Stomach (tissue), 9 donors: ENCODE data around the gene NOXA1. TPM values are rescaled to one million over a fixed set of nuclear protein-coding genes. Genes with fewer than 3 reads are reported as not detected.

Experiments used
- DNase-seq, 2 donors: peaks; one replicate each; pipeline versions ENCODE4 v3.0.0 to v3.0.0-alpha.2; 2013 to 2019
- H3K27ac ChIP-seq, 5 donors: fragments of 200-600 bp in 4 of 5; sonication (generic) in 4 of 5; one replicate each; pipeline ENCODE4 v1.5.1; 2013 to 2019; ENCODE audit warnings: mild to moderate bottlenecking in 1 of 5, moderate library complexity in 1 of 5
- H3K27me3 ChIP-seq, 3 donors: fragments of 200-600 bp; sonication (generic); one replicate each; pipeline ENCODE4 v1.5.1; 2017 to 2019; ENCODE audit warnings: mixed run types in 1 of 3
- H3K36me3 ChIP-seq, 4 donors: fragments of 200-600 bp; sonication (generic); 1 replicate in 3 of 4; 2 replicates in 1 of 4; pipeline ENCODE4 v1.5.1; 2016 to 2019
- H3K4me1 ChIP-seq, 4 donors: fragments of 200-600 bp; sonication (generic); one replicate each; pipeline ENCODE4 v1.5.1; 2016 to 2019
- H3K4me3 ChIP-seq, 4 donors: fragments of 200-600 bp; sonication (generic) in 3 of 4; one replicate each; pipeline ENCODE4 v1.5.1; 2016 to 2019; ENCODE audit warnings: mild to moderate bottlenecking in 1 of 4
- H3K9me3 ChIP-seq, 4 donors: fragments of 200-600 bp; sonication (generic); one replicate each; pipeline ENCODE4 v1.5.1; 2016 to 2019
- EP300 ChIP-seq: sonication (generic); formaldehyde crosslinking; IDR thresholded peaks from one replicate; pipeline ENCODE4 v1.6.1; 2017; ENCODE audit warnings: antibody characterized with exemption
- POLR2A ChIP-seq, 4 donors: fragments of 450-650 bp; IDR thresholded peaks; one replicate each; pipeline ENCODE4 v1.6.1; 2016; ENCODE audit warnings: antibody characterized with exemption in 4 of 4, control low read depth in 2 of 4, mild to moderate bottlenecking in 1 of 4, moderate library complexity in 1 of 4
- POLR2AphosphoS5 ChIP-seq, 3 donors: sonication (generic); formaldehyde crosslinking; IDR thresholded peaks; one replicate each; pipeline ENCODE4 v1.6.1; 2016; ENCODE audit warnings: antibody characterized with exemption in 3 of 3
- WGBS, 5 donors: extraction: QIAGEN DNeasy Blood & Tissue Kit in 3 of 5; methylation state at CpG; one replicate each; pipeline versions ENCODE4 v1.1.5 to v1.1.7; 2013 to 2018; 5-methylcytosine and 5-hydroxymethylcytosine counted together
- intact Hi-C: fragments of 100-400 bp; cut with DNase I; formaldehyde crosslinking; loops from one replicate; pipeline ENCODE4 v1.15.1; 2023; ENCODE audit warnings: low total_unique reads
- polyA plus RNA-seq, 3 donors: library from polyadenylated mRNA; stranded (reverse); fragments of 200-250 nt; gene quantifications; one replicate each; pipeline ENCODE4 v1.2.3, GENCODE V29; 2013
- total RNA-seq, 5 donors: library from RNA; depleted of rRNA; stranded (reverse); fragments of >200 nt; gene quantifications; one replicate each; pipeline versions ENCODE4 v1.1.0 to v1.2.3, GENCODE V29; 2014 to 2016
- TF ChIP-seq, protein P1 (sequence below), 7 experiments: fragments of 450-650 bp in 4 of 7; fragments of 200-600 bp in 3 of 7; sonication (generic) in 3 of 7; IDR thresholded peaks; one replicate each; pipeline ENCODE4 v1.5.1; 2016 to 2019; ENCODE audit warnings: antibody characterized with exemption in 7 of 7, control low read depth in 2 of 7, mild to moderate bottlenecking in 1 of 7
- donor health status: healthy with polysubstance abuse.
- donor health status: Bipolar disorder and iron deficiency.
- donor health status: healthy.

NOXA1 gene
- total and polyA plus RNA-seq, 8 donors: 3.5 to 43.2 (median 14.7) TPM

- peaks cover 33 to 62% (median 53%) of the 10 kb centered on the region in 4 donors for H3K4me1 ChIP-seq
- H3K27ac ChIP-seq: peak overlapping the region in 1 of 5 donors; percentile 5
- no peak for DNase-seq
- H3K9me3 ChIP-seq: peaks cover 0 to 4% (median 0%) of the 10 kb centered on the region in 4 donors
- H3K4me3 ChIP-seq: no peak overlapping the region
- 58 to 79% (median 72%) methylated on average over 6 to 22 of the region's 22 CpGs for WGBS, 5 donors
- no peaks in the 10 kb centered on the region for H3K36me3 ChIP-seq
- H3K27me3 ChIP-seq: peaks cover 0 to 62% (median 3%) of the 10 kb centered on the region in 3 donors
- no peak for TF ChIP-seq POLR2A (IDR thresholded peaks at IDR 0.05)
- TF ChIP-seq POLR2AphosphoS5 (IDR thresholded peaks at IDR 0.05): no peak
- TF ChIP-seq, protein P1, sequence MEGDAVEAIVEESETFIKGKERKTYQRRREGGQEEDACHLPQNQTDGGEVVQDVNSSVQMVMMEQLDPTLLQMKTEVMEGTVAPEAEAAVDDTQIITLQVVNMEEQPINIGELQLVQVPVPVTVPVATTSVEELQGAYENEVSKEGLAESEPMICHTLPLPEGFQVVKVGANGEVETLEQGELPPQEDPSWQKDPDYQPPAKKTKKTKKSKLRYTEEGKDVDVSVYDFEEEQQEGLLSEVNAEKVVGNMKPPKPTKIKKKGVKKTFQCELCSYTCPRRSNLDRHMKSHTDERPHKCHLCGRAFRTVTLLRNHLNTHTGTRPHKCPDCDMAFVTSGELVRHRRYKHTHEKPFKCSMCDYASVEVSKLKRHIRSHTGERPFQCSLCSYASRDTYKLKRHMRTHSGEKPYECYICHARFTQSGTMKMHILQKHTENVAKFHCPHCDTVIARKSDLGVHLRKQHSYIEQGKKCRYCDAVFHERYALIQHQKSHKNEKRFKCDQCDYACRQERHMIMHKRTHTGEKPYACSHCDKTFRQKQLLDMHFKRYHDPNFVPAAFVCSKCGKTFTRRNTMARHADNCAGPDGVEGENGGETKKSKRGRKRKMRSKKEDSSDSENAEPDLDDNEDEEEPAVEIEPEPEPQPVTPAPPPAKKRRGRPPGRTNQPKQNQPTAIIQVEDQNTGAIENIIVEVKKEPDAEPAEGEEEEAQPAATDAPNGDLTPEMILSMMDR (IDR thresholded peaks at IDR 0.05): no peak
- TF ChIP-seq EP300: no peak
- intact Hi-C loops: no loop called here
Observed at GRCh38 chr9:137438591-137439157, 15.5 kb downstream of the NOXA1 start.

DNA sequence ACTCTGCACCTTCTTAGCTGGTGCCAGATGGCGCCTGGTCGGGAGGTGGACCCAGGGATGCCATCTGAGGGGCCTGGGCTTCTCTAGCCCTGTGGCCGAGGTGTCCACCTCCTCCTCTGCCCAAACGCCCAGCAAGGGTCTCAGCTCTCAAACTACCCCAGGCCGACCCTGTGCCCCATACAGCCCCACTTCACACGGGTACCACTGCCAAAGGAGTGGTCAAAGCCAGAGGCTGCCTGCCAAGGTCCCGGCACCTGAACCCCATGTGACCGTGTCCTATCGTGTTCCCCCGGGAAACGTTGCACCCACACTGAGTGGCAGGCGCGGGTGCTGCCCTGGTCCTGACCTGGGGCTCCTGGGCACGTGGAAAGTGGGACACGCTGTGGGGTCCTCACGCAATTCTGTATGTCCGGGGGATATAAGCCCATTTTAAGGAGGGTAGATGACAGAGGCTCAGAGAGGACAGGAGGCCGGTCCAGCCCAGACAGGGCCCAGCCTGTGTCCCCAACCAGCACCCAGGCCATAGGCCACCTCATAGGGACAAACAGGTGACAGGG, 16.0 kb downstream of the NOXA1 start:
- H3K4me3 ChIP-seq: no peak overlapping the region
- H3K9me3 ChIP-seq: peaks cover 0 to 4% (median 0%) of the 10 kb centered on the region in 4 donors
- WGBS, 5 donors: 36 to 62% (median 50%) methylated on average over 14 to 18 of the region's 18 CpGs
- no peak overlapping the region for H3K27ac ChIP-seq
- peaks cover 33 to 62% (median 53%) of the 10 kb centered on the region in 4 donors for H3K4me1 ChIP-seq
- TF ChIP-seq, protein P1 (IDR thresholded peaks at IDR 0.05): no peak
- TF ChIP-seq EP300 (no peak), POLR2AphosphoS5 (IDR thresholded peaks at IDR 0.05) (no peak), POLR2A (IDR thresholded peaks at IDR 0.05) (no peak)
- intact Hi-C loops: no loop called here
- H3K36me3 ChIP-seq: no peaks in the 10 kb centered on the region
- H3K27me3 ChIP-seq: peaks cover 0 to 68% (median 3%) of the 10 kb centered on the region in 3 donors
- DNase-seq: no peak

DNA sequence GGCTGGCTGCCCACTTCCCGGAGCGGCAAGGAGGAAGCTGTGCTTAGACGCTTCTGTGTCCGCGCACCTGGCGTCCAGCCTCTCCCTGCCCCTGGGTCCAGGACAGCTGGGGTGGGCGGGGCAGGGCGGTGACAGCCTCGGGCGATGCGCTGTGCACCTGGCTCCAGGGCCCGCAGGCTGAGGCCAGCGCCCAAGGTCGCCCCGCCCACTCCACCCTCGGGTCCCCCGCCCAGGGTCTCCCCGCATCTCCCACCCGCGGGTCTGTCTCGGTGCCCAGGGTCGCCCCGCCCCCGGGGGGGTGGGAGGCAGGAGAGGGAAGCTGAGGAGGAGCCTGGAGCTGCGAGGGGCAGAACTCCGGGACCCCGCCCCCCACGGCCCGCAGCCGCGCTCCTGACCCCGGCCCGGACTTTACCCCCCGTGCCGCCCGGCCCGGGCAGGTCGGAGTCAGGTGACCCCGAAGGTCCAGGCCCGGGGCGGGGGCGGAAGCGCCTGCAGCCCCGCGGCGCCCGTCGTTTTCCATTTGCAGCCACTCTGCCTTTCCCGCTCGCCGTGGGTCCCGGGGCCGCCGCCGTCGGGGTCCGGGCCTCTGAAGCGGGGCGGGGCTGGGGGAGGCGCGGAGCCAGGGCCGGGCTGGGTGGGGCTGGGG, 18.2 kb downstream of the NOXA1 start, which contains the start of gene ENTPD8:
TSS of gene ENTPD8 (minus strand) at position 69 of the 646 bp plus-strand sequence. CDS start 3,072 bp downstream, outside the sequence.
- H3K4me1 ChIP-seq: peaks cover 29 to 55% (median 48%) of the 10 kb centered on the region in 4 donors
- peaks cover 0 to 4% (median 0%) of the 10 kb centered on the region in 4 donors for H3K9me3 ChIP-seq
- peak in 1 of 3 donors; percentile 16 for TF ChIP-seq POLR2AphosphoS5 (IDR thresholded peaks at IDR 0.05)
- no peak for TF ChIP-seq POLR2A (IDR thresholded peaks at IDR 0.05)
- peak; percentile 82 to 90 for DNase-seq
- H3K27me3 ChIP-seq: peaks cover 0 to 74% (median 3%) of the 10 kb centered on the region in 3 donors
- no peaks in the 10 kb centered on the region for H3K36me3 ChIP-seq
- WGBS, 5 donors: 0 to 3% (median 1%) methylated on average over 4 to 62 of the region's 62 CpGs
- peak within 1 kb of the TSS; percentile 41 to 60 (median 45) for H3K4me3 ChIP-seq
- intact Hi-C loops: no loop called here
- no peak within 1 kb of the TSS for H3K27ac ChIP-seq

DNA sequence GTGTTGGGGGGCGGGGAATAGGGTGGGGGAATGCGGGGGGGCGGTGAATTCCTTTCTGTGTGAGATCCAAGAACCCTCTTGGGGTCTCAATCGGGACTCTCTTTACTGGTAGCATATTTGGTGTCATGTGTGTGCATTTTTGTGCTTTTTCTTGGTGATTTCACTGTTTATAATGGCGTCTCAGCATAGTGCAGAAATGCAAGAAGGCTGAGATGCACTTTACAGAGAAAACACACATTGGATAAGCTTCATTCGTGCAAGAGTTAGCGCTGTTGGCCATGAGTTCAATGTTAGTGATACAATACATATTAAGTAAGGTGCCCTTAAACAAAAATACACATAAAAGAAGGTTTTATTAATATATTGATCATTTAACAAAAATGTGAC, 18.7 kb downstream of the NOXA1 start:
- WGBS, 5 donors: 17 to 24% (median 22%) methylated on average over 5 to 7 of the region's 7 CpGs
- no peak overlapping the region for H3K27ac ChIP-seq

More for the DNA sequence above, 18.7 kb downstream of the NOXA1 start:
- peak overlapping the region; percentile 41 to 60 (median 45) for H3K4me3 ChIP-seq
- H3K9me3 ChIP-seq: peaks cover 0 to 4% (median 0%) of the 10 kb centered on the region in 4 donors
- peaks cover 0 to 69% (median 3%) of the 10 kb centered on the region in 3 donors for H3K27me3 ChIP-seq
- peaks cover 24 to 50% (median 43%) of the 10 kb centered on the region in 4 donors for H3K4me1 ChIP-seq
- no peaks in the 10 kb centered on the region for H3K36me3 ChIP-seq
- DNase-seq: no peak
- intact Hi-C loops: no loop called here
- TF ChIP-seq POLR2A (IDR thresholded peaks at IDR 0.05) (no peak), POLR2AphosphoS5 (IDR thresholded peaks at IDR 0.05) (no peak), EP300 (no peak)
- TF ChIP-seq, protein P1 (IDR thresholded peaks at IDR 0.05): no peak
